Stimulated activated CD4-positive, alpha-beta T cell treated with anti-CD3 and anti-CD28 coated beads, Interleukin-15, amount 100 ng/mL, for 24 hours (primary cell): ENCODE data around the gene CGNL1.

Experiments used
- DNase-seq: peaks from one replicate; pipeline ENCODE4 v3.0.0-alpha.2; 2020

The CGNL1 gene

DNA sequence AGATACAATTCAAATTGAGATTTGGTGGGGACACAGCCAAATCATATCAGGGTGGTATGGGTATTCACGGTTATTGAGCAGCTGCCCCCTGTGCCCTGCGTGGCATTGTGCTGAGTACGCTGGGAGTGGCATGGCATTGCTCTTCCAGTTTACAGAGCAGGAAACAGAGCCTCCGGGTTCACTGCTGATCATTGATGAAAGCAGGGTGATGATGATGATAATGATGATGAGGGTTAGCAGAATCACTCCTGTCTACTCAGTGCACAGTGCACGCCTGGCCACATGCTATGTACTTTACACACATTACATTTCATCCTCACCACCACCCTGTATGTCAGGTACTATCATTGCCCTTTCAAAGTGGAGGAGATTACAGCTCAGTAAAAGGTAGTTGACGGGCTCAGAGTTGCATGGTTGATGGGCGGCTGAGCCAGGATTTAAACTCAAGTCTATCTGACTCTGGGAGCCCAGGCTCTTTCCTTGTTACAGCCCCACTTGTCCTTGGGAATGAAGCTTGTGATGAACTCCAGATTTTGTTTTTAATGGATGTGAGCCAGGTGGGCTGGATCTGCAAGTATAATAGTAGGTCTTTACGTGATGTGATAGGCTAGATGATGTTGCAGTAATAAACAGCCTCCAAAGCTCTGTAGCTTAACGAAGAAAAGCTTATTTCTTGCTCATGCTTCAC lies 127.8 kb downstream of the CGNL1 start:
- DNase-seq, result no peak

DNA sequence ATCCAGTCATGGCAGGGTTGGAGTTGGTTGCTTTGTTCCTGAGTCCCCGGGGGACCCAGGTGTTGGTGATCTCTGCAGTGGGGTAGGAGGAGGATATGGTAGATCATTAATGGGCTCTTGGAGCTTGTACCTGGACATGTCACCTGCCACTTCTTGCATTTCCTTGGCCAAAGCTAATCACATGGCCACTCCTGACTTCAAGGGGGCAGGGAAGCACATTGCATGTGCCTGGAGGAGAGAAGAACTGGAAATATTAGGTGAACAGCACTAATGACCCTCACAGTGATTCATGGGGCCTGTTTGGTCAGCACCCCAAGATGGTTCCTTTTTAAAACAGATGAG lies 128.3 kb downstream of the CGNL1 start:
- no peak for DNase-seq

DNA sequence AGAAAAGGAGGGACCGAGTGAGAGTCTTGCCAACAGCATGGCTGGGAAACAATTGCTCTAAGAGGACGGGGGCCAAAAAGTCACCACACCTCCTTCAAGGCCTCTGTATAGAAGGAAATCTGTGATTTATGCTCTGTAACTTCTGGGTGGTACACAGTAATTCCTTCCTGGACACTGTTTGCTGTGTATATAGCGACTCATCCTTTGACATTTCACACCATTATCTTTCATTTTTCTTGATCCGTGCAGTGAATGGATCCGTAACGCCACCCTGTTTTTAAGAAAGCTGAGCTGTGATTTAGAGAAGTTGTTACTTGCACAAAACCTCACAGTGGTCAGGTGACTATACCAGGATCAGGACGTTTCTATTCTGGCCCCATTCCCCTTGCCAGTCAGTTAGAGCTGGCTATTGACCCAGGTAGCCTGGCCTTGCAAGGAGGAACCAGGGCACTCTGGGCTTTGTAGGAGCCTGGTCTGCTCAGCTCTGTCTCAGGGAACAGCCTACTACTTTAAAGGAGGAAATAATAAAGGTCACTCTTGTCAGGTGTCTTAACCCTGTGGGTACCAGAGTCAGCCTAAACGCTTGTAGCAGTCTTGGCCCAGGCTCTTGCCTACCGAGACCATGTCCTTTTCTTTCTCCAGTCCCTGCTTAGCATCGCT lies 128.9 kb downstream of the CGNL1 start:
- DNase-seq, result no peak

DNA sequence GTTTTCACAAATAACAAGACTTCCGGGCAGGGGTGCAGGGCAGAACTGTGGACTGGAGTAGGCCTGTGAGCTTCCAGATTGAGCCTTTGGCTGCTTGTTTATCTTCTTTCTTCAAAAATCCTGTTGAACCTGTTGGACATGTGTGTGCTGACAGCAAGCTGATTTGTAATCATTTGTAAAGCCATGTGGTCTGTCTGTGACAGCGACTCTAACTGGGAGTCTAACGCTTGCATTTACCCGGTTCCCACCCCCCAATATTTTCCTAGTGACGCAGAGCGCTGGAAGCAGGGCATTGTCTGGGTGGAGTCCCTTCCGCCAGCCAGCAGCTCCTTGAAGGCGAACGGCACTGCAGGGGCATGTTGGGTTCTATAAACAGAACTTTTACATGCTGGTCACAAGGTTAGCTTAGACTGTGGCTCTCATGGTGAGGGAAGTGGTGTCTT lies 129.7 kb downstream of the CGNL1 start:
- DNase-seq, result no peak

DNA sequence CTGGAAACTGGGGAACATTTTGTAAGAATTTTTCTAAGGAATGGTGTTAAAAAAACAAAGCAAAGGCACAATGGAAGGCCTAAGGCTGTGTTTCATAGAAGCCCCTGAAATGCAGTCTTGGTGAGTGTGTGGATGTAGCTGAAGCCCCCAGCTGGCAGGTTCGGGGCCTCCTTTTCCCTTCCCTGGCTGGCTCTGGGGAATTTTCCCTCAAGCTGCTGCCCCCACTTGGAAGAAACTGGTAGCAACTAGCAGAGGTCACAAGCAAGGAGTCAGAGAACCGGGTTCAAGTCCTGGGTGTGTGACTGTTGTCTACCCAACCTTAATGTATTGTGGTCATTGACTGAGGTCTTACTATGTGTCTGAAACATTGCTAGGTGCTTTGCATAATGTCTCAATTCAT lies 130.1 kb downstream of the CGNL1 start:
- DNase-seq, result no peak

DNA sequence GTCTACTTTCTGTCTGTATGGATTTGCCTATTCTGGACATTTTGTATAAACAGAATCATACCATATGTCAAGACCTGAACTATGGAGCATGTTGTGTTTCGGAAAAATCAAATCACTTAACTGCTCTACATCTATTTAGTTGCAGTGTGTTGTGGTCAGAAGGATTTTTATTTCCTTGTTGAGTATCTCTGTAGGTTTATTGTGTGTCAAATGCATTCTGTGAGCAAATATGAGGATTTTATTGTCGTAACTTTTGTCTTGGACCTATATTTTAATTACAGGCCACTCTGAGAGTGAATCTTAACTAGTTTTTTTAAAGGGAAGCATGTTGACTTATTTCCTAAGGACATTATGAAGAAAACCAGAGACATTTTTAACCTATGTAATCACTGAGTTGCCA lies 130.8 kb downstream of the CGNL1 start:
- no peak for DNase-seq

DNA sequence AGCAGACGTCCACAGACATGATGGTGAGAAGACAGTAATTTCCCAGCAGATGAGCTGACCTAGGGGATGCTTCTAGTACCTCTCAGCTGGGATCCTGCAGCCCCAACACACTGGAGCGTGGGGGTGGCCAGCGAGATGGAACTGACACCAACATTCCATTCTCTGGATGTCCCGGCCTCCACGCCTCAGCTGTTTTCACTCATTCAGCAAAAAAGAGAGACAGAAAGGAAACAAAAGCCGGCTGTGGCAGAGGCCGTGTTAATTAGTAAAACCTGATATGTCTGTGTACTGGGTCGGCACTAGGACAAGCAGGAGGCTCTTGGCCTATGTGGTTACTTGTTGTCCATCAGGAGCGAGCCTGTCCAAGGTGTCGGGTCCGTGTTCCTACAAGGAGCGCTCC lies 132.8 kb downstream of the CGNL1 start:
- no peak for DNase-seq

DNA sequence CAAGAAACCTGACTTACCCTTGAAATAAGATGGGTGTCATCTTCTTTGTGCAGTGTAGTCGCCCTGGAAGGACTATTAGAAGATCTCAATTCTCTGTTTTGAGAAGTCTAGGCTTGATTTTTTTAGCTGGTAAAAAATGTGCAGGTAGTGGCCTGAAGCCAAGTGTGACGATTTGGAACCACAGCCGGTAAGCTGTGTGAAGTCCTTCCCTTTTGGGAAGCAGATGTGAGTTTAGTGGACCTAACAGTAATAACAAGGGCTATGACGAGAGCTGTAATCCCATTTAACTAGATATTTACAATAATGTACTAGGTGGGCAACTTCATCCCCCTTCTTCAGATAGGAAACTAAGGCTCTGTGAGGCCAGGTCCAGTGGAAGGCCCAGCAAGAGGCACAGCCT lies 133.7 kb downstream of the CGNL1 start:
- DNase-seq, result no peak

DNA sequence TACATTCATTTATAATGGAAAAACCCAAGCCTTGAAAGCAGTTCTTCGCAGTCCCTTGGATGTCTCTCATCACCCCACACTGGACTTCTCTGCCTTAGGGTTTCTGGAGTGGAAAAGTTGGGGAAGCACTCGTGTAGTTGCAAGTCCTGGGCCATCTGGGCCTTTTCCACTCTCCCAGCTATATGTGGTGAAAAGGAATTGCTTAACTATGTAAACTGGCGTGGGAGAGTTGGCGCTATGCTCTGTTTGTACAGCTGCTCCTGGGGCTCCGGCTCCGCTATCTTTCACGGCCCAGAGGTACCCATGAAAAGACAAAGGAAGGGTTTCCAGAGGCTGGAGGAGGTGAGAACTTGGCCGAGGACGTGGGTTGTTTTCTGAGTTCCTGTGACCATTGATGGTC lies 134.3 kb downstream of the CGNL1 start:
- DNase-seq, result no peak

DNA sequence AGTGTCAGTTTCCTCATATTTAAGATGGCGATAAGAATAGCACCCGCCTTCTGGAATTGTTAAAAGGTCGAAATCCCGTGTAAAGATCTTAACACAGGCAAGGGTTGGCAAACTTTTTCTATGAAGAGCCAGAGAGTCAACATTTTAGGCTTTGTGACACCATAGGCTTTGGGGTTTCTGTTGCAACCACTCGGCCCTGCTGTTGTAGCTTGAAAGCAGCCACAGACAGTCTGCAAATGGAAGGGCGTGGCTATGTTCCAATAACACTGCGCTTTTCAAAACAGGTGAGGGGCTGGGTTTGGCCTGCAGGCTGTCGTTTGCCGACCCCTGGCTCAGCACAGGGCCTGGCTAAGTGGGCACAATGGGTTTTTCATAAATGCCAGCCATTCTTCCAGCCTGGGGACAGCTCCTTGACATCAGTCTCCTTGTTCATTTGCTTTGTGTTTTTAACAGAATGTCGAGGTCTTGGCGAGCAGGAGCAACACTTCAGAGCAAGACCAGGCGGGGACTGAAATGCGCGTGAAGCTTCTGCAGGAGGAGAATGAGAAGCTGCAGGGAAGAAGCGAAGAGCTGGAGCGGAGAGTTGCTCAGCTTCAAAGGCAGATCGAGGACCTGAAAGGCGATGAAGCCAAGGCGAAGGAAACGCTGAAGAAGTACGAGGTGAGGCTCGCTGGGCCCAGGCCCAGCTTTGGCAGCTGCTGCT lies 140.2 kb downstream of the CGNL1 start:
- no peak for DNase-seq

DNA sequence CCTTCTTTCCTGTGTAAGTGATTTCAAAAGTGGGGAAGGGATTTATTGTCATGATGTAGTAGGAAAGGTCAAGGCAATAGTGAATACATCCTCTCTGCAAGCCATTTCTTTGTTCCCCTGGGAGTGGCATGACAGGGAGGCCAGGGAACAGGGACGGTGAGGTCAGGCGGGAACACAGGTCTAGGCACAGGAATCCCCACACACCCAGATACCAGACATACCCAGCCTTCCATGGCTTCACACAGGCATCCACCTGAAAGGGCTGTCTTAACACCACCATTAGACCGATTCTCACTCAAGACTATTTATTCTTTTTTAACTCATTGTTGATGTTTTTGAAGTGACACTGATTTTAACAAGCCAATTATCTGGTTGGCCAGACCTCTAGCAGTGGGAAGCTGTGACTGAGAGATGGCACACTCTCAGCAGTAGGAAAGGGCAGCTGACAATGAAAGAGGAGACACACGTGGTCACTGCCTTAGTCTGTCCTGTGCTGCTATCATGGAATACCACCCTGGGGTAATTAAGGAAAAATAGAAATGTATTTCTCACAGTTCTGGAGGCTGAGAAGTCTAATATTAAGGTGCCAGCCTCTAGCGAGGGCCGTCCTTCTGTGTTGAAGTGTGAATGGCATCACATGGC lies 140.8 kb downstream of the CGNL1 start:
- no peak for DNase-seq

DNA sequence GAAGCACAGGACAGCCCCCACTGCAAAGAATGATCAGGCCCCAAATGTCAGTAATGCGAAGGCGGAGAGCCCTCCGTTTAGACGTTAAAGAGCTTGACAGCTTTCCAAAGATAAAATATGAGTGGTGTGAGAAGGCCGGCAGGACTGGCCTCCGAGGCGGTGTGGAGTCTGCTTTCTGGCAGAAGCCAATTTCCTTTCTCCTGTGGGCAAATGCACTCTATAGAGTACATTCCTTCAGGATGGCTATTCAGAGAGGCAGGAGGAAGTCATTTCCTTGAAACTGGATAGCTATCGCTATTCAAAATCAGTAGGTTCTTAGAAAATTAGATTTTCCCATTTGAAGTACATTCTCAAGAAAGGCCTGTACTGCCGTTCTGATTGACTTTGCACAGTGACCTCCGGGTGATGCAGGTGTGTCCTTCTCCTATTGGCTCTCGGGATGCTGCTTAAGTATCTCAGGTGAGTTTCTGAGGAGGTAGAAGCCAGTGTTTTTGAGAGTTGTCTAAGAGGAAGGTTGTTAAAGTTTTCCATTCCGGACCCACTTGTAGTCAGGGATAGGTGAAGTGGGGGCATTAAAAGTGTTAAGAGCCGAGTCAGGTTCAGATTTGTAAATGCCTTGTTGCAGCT lies 142.6 kb downstream of the CGNL1 start:
- DNase-seq, result no peak

DNA sequence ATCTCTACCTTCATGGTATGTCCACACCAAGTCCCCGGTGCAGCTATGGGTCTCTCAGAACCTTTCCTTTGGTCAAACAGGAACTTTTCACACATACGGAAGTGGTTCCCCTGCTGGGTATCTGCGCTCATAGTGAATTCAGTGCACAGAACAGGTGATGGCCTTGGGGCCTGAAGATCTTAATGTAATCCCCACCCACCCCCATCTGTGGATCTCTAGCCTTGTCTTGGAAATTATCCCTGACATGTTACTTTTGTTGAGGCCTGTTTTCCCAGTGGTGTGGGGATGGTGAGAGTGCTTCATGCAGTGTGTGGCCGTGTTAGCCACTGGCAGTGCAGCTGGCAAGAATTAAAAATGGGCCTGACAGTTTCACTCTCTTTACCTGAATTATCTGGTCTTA lies 143.5 kb downstream of the CGNL1 start:
- DNase-seq, result no peak

DNA sequence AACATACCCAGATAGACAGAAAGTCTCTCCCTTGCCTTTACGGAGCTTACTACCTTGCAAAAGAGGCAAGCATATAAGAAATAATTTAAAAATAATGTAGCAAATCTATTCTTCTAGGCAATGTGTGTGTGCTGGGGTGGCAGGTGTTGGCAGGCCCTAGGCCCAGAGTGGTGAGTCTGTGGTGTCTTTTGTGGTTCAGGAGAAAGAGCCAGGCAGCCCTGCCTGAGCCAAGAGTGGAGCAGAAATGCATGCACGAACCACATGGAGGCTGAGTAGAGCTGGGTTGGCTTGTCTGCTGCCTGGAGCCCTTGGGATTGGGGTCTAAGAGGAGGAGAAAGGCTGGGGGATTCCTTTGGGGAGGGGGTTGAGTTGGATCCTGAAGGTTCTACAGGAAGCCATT lies 145.2 kb downstream of the CGNL1 start:
- DNase-seq, result no peak

DNA sequence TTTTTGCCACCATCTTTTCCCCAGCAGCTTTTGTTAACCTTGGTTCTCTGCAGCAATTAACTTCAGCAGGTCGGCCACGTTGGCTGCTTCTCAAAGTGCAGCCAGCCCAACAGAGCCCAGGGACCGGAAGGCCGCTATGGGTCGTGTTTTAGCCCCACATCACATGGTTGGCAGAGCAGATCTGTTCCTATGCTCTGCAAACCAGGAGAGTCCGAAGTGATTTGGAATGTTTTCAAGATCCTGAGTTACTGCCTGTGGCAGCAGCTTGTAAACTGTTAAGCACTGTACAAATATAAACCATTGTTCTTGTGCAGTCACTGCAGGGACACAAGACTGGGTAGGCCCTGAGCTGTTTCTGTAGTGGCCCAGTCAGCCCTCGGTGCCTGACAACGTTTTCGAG lies 145.8 kb downstream of the CGNL1 start:
- DNase-seq, result no peak

DNA sequence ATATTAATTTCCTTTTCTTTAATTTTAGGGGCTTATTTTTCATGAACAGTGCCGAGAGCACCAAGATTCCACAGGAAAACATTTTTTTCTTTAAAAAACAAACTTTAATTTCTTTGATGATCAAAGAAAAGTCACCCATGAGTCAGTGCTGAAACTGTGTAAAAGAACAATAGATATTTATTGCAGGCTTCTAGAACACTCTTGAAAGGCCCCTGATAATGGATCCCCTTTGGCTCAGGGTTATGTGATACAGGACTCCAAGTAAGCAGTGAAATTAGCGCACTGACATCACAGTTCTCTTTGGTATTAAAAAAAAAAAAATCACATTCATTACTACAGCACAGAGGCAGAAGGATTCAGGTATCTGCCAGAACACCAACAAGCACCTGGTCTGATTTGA lies 149.3 kb downstream of the CGNL1 start:
- no peak for DNase-seq

DNA sequence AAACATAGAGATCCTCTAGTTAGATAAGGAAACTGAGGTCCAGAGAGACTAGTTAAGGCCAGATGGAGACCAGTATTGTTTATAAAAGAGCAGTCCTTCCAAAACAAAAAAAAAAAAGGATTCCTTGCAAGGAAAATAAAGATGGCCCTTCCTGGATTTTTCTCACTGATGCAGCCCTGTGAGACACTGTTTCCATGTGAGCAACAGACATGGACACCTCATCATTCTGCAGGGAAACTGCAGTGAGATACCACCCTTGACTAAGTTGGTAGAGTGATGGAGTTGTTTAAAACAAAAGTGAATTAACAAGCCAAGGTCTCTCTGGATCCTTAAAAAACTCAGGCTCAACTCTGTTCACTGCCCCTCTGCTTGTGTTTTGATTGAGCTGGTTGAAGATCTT lies 149.8 kb downstream of the CGNL1 start:
- DNase-seq, result no peak

DNA sequence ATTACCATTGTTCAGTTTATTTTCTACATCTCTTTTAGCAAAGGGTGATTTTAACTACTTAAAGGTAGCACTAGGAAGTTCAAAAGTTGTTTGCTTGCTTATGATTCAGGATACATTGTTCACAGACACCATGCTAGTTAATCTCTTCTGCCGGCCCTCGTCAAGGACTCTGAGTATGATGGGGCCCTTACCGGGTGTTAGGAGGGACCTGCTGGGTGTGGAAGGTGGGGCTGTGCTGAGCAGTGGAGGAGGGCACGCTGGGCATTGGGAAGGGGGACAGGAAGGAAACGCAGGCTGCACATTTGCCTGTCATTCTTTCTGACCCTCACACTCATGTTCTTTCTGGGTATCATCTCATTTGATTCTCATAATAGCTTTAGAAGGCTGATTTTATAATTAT lies 150.3 kb downstream of the CGNL1 start:
- no peak for DNase-seq

DNA sequence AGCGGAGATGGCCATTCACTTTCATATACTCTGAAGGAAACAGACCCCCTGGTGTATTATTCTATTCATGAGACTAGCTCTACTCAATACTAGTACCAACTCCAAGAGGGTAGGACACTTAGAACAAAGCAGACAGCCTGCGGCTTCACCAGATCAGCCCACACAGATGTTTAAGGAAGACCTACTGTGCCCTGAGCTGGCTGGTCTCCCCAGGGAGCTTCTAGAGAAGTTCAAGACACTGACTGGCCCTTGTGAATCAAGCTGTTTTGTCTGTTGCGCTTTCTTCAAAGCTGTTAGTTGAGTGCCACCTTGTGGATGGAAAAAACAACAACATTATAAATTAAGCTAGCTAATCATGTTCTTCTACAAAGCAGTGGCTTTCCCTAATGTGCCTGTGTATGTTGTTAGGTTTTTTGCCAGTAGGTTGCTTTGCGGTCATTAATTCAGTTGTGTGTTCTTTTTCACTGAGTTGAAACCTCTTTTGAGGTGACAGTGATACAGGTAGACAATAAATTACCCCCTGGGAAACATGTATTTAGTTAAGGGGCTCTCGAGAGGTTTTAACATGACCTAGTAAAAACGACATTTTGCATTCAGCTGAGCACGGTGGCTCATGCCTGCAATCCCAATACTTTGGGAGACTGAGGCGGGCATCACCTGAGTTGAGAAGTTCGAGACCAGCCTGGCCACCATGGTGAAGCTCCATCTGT lies 151.2 kb downstream of the CGNL1 start:
- no peak for DNase-seq

DNA sequence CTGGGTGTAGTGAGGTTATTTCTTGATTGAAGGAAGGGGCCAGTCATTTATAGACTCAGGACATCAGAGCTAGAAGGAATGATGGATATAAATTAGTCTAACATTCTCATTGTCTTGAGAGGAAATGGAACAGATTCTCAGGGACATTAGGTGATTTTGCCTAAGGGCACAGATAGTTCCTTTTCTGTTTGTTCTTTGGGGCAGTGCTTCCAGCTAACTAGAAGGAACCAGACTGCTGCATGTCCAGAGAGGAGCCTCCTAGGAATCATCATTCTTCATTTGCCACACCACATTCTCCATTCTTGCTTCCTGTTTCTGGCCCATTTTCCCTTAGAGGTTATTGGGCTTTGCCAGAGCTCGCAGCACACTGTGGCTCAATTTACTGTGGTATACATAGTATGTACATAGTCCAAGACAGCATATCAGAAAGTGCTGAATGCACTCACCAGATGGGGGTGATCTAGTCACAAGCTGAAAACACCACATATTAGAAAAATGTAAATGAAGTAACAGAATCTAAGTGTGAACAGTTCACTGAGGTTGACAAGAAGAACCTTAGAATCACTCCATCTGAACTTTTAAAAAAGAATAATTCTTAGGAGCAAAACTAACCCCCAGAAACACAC lies 152.7 kb downstream of the CGNL1 start:
- DNase-seq, result no peak

DNA sequence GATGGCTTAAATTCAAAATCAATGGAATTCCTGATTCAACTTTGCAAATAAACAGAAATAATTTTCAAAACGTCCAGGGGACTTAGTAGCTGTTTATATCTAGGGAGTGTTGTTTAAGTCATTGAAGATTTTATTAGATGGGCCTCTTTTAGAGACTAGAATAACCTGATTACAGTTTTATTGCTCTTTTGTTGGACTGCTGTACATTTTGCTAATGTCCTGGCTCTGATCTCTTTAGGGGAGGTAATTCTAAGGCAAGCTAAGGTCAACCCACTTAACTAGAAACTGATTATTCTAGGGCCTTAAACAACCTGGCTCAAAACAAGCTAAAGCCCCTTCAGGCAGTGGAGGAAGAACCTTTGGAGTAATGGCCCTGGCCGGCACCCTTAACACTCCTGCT lies 153.4 kb downstream of the CGNL1 start:
- DNase-seq, result no peak

DNA sequence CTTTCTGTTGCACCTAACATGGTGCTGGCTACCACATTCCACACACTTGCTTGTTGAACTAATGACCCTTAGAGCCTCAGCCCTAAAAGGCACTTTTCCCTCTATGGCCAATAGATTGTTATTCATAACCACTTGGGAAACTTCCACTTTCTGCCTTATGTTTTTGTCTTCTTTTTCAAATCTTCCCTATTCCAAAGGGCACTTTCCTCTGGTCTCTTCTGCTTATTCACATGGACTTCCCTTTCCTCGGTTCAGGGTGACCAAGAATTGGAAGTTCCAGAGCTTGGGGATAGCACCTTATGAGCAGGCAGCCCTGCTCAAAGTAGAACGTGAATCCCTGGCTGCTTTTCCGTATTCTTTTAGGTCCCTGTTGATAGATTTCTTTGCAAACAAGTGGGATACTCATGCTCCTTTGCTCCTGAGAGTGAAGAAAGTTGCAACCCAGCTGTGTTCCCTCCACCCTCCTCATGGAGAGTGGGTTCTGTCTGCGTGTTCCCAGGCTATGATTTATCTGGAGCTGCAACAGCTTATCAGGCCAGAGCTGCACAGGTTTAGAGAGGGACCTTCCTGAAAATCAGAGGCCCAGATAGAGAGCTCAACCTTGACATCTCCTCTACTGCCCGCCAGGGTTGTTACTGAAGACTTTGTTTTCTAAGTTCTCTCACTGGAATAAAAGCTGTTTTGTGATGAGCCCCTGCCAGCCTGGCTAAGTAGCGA lies 156.6 kb downstream of the CGNL1 start:
- DNase-seq, result no peak
